SH-SY5Y (cell line): ENCODE data around the gene ZNF428.

Experiments used
- GATA2 ChIP-seq: IDR thresholded peaks from 2 replicates; pipeline ENCODE4 v1.6.1; 2011; ENCODE audit warnings: mild to moderate bottlenecking, low read depth, low read length
- GATA3 ChIP-seq: IDR thresholded peaks from 2 replicates; pipeline ENCODE4 v1.6.1; 2011; ENCODE audit warnings: low read depth, mild to moderate bottlenecking, low read length, moderate library complexity

ZNF428 gene

DNA sequence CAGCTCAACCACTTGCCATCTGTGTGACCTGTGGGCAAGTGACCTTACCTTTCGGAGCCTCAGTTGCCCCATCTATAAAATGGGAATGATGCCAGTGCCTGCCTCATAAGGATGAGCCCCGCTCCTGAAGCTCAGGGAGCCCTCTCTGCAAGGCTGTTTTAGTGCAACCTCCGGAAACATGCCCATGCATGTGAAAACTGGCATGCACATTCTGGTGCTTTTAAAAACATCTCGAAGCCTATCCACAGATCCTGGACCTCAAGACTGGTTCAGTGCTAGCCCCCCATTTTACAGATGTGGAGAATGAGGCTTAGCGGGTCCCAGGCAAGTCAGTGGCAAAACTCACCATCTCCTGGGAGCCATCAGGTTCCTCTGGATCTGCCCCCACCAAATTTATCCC, 14.6 kb upstream of the ZNF428 start:
- TF ChIP-seq GATA3 (no peak), GATA2 (no peak)

DNA sequence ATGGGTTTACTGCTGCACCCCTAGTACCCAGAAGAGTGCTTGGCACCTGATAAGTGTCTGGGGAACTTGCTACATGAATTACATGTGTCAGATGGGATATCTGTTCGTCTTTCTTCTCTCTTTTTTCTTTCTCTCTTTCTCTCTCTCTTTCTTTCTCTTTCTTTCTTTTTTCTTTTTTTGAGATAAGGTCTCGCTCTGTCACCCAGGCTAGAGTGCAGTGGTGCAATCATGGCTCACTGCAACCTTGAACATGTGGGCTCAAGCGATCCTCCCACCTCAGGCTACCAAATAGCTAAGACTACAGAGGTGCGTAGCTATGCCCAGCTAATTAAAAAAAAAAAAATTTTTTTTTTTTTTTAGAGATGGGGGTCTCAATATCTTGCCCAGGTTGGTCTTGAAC, 14.1 kb upstream of the ZNF428 start:
- TF ChIP-seq GATA3 = no peak
- no peak for TF ChIP-seq GATA2

DNA sequence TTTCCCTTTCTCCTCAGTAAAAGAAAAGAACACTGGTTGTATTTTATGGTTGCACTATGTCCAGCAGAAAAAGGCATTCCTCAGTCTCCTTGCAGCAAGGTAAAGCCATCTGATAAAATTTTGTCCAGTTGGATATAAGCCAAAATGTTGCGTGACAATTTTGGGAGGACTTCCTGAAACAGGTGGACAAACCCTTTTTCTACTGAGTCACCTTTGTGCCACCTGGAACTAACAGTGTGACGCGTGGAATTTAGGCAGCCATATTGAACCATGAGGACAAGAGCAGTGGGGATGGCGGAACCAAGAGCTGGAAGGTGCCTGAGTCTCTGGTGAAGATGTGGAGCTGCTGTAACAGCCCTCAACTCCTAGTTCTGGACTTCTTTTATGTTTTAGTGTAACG, 12.1 kb upstream of the ZNF428 start:
- TF ChIP-seq GATA3 (no peak), GATA2 (no peak)

DNA sequence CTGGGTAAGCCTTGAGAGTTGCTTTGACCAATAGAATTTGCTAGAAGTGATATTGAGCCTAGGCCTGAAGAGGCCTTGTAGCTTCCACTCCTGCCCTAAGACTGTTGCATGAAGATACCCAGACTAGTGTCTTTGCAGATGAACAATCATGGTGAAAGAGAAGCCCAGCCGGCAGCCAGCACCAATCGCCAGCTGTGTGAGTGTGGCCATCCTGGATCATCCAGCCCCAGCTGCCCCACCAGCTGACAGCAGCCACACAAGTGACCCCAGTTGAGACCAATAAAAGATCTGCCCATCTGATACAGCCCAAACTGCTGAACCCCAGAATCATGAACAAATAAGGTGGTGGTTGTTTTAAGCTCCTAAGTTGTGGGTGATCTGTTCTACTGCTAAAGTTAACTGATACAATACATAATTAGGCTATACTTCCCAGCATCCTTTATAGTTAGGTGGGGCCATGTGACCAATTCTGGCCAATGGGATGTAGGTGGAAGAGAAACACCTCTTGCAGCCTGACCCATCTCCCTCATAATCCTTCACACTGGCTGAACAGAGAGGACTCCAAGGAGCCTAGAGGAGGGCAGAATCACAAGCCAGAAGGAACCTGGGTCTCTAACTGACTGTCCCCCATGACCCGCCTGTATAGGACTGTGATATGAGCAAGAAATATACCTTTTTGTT, 9.4 kb upstream of the ZNF428 start:
- TF ChIP-seq GATA2 = no peak
- TF ChIP-seq GATA3 = no peak

DNA sequence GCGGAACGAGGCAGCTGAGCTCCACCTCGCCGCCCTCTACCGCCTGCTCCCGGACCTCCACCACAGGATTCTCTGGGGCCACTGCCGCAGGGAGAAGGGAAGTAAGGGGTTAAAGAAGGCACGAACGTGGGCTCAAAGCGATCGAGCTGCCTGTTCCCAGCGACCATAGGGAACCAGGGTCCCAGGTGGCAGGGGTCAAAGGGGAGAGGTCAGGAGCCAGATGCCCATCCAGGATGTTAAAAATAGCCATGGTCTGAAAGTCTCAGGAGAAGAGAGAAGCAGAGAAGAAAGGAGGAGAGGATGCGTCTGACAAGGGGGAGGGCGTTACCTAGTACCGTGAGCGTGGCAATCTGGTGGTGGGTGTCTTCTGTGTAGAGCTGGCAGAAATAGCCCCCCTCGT, 7.4 kb upstream of the ZNF428 start:
- no peak for TF ChIP-seq GATA2
- no peak for TF ChIP-seq GATA3

DNA sequence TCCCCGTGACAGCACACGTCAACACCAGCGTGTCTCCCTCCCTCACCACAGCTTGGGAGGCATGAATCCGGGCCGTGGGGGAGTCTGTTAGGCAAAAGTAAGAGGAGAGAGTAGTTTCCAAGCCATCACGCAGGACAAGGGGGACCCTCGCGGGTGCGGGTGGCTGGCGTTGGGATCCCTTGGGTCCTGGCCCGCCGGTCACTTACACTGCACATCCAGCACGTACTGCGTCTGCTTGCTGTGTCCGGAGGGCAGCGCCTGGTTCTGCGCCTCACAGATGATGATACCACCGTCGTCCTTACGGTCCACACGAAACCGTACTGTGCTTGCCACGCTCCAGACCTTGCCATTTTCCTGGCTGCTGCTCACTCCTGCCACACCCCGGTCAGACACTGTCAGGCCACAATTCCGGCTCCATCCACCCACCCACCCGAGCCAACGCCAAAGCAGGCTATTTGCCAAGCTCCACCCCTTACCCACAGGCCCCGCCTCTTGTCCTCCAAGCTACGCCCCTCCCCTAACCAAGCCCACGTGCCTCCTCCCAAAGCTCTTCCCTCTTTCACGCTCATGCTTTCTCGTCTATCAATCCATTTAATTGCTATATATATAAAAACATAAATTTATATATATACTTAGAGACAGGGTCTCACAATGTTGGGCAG, 6.6 kb upstream of the ZNF428 start:
- TF ChIP-seq GATA2 (no peak), GATA3 (no peak)

DNA sequence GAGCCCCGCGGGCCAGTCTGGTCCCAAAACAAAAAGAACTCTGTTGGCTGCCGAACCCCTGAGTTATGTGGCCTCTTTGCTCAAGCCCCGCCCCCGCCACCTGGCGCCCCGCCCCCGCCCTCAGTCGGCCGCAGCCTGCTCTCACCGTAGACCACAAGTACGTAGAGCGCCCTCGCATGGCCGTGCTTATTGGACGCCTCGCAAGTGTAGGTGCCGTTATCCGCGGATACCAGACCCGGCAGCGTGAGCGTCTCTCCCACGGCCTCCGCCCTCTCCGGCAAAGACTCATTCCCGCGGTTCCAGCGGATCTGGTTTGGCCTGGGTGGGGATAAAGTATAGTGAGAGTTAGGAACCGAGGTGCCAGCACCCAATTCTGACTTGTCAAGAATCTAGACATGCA, 5.5 kb upstream of the ZNF428 start:
- TF ChIP-seq GATA3 (no peak), GATA2 (no peak)

DNA sequence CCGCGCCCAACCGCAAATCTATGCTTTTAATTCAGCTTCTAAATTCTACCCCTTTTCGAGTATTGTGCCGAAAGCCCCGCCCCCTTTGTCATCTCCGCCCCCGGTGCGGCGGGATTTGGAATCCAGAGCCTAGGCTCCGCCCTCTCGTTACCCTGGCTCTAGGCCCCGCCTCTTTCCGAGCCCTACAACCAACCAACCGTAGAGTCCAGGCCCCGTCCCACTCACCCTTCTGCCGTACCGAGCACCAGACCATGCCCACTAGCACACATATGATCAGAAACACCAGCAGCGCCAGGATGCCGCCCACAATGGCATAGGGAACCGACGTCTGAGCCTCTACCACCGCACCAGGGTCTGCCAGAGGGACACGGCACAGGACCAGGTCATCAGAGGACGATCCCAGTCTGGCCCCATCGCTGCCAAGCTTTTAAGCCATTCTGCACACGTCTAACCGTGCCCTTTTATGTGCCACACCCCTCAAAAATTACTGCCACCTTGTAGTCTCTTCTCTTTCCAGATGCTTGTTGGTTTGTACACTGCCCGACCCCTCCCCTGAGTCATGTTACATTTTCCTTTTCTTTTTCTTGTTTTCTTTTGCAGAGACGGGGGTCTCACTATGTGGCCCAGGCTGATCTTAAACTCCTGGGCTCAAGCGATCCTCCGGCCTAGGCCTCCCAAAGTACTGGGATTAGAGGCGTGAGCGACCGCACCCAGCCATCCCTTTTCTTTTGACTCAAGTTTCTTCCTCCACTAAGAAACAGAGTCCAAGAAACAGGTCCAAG, 4.7 kb upstream of the ZNF428 start:
- TF ChIP-seq GATA2 (no peak), GATA3 (no peak)

DNA sequence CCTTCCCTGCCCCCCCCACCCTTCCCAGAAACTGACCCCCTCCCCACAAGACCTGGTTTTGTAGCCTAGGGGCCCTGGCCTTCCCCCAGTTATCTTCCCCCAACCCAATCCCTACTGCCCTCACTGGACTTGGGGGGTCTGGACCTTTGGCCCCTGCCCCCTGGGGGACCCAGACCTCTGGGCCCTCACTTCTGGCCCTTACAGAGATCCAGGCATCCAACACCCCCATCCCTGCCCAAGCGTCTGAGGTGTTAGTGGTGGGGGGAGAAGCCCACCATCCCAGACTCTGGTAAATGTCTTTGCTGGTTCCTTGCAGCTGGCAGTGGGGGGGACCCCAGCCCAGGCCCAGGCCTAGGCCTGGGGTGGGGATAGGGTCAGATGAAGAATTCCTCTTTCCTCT, 3.5 kb upstream of the ZNF428 start:
- TF ChIP-seq GATA3 (no peak), GATA2 (no peak)

DNA sequence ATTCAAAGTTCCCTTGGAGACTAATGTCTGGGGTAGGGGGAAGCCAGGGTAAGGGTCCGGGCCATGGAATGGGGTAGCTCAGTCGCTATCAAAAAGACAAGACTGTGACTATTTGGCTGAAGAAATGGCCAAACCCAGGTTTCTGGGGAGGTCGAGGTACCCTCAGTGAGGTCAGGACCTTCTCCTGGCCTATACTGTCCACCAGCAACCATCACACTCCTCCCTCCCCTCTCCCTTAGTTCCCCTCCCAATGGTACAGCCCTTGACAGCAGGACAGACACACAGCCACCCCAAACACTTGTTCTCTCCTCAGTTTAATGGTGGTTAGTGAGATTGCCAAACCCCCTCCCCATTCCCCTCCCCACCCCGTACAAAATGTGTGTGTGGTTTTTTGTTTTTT, 2.6 kb upstream of the ZNF428 start:
- TF ChIP-seq GATA3 = no peak
- no peak for TF ChIP-seq GATA2

DNA sequence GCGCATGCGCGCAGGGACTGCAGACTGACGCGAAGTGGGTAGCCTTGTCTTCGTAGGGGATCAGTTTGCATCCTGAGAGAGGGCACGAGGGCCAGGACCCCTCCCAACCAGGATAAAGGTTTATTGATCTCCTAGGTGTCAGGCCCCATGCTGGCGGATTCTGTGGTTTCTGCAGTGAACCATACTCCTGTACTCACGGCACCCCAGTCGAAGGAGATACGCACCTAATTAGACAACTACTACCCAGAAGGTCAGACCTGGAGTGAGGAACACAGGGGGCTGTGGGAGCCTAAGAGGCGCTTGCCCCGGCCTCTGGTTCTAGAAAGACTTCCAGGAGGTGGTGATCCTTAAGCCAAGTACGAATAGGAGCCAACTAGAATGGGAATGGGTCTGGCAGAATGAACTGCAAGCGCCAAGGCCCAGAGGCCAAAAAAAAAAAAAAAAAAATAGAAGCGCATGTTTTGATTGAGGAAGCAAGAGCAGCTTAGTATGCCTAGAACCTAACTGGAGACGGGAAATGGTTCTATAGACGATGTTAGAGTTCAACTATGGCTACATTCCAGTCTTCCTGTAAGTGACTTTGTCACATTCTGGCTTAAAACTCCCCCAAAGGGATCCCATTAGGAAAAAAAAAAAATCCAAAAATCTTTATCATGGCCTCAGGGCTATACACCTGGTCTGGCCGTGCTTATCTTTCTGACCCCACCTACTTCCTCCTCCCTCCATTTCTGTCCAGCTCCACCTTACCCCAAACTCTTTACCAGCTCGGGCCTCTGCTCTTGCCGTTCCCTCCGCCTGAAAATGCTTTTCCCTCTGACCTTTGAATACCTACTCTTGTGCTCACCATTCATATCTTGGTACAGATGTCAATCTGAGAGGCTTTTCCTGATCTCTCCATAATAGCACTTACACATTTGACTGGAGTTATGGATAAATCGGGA, 902 bp upstream of the ZNF428 start:
- TF ChIP-seq GATA2 (no peak; the same call in 1 of the 2 replicates), GATA3 (no peak)

DNA sequence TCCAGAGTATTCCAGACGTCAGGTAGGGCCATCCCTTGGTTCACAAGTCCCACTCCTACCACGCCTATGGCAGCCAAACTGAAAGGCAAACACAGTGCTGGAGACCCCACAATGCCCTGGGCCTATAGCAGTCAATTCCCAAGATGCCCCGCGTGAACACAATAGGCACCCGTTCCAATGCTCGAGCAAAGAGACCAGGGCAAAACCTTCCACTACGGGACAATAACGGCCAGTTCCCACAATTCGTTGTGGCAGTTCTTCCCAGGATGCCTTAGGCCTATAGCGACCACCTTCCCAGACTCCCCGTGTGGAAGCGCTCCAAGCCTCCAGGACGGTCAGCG, 538 bp downstream of the ZNF428 start:
- TF ChIP-seq GATA2 (no peak), GATA3 (no peak)

DNA sequence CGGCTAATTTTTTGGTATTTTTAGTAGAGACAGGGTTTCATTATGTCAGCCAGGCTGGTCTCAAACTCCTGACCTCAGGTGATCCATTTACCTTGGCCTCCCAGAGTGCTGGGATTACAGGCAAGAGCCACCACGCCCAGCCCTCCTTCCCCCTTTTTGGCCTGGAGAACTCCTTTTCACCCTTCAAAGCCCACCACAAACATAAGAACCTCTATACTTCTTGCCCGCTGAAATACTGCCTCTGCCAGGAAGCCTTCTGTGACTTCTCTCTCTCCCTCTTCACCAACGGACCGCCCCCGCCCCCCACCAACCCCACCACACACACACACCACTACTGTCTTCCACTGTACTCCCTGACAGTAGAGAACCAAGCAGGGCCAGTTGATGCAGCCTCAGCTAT, 2.5 kb downstream of the ZNF428 start:
- TF ChIP-seq GATA2 = no peak

DNA sequence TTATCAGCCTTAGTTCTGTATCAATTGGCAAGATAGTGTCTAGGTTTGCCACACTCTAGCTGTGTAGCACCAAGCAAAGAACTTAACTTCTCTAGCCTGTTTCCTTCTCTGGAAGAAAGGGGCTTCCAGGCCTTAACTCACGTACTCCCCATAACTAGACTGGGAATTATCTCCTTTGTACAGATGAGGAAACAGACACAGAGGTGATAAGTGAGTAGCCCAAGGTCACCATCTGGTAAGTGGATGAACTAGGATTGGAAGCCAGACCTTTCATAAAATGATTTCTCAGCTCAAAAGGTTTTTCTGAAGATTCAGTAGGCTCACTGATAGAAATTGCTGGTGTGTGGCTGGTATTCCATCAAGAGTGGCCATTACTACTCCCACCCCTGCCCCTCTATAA, 3.1 kb downstream of the ZNF428 start:
- no peak for TF ChIP-seq GATA2
- TF ChIP-seq GATA3 = no peak
